HPDE6-E6E7 (cell line): ENCODE measurements around the gene MEIS2.
A peak's percentile ranks its signal among the peaks of the same experiment; 100 is the strongest.

Source experiments
- DNase-seq: peaks from one replicate; pipeline ENCODE4 v3.0.0; 2011; ENCODE audit warnings: missing footprints; ENCODE audit errors: extremely low spot score

The MEIS2 gene

DNA sequence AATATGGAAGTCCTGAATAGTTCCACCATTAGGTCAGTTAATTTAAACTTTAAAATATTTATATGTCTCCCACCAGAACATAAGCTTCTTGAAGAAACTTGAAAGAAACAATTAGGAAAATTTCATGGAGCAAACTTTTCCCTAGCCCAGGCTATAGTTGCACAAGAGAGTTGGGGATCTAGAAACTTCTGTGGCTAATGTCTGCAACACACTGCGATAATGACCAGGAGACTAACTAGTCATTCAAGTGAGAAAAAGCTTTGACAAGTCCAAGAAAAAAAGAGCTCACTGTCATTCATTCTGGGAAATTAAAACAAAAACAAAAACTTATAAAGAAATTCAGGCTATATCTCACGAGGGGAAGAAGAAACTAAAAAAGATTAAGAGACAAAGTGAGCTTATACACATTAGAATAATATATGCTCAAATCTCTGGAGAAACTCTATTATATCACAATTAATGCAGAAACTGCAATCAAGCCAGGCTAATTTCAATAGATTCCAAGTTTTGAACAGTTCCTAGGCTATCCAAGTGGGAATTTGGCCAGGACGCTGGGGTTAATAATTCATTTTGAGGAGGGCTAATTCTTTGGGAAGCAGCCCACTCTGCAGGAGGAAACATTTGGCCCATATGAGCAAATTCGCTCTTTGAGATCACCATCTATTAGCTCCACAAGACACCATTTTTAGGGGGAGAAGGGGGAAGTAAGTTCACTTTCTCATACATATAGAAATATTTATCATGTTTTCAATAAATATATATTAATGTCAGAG is 134.6 kb downstream of the MEIS2 start:
- DNase-seq: no peak

DNA sequence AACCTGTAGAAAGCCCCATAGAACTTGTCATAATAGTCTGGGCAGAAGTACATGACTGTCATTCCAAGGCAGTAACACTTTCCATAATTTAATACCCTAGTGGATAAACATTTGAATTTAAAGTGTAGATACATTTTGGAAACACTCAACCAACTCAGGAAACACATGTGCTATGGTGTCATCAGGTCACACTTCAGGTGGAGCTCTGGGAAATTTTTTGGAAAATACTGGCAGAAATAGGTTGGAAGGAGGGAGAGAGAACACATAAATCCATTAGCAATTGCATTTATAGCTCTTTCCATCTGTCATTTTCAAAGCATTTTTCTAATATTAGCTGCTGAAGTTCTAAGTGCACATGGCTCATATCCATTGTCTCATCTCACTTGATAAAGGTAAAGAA is 135.7 kb downstream of the MEIS2 start:
- no peak for DNase-seq

DNA sequence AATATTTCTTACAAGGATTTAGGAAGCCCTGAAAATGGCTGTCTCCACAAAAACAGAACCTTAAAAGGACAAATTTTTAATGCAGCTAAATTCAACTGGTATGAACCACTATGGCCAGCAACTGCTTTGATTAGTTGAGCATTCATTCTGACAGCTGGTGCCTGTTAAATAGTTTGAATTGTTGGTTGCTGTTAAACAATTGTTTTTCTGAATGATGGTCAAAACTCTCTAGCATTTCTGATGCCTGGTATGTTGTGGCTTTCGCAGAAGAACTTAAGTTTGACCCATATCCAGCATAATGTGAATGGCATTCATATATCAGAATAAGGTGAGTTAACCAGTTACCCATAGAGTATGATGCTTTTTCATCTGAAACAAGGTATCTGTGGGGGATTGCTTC is 138.4 kb downstream of the MEIS2 start:
- DNase-seq: no peak

- DNase-seq: no peak
Observed at GRCh38 chr15:36960947-36961227, 139.5 kb downstream of the MEIS2 start.

DNA sequence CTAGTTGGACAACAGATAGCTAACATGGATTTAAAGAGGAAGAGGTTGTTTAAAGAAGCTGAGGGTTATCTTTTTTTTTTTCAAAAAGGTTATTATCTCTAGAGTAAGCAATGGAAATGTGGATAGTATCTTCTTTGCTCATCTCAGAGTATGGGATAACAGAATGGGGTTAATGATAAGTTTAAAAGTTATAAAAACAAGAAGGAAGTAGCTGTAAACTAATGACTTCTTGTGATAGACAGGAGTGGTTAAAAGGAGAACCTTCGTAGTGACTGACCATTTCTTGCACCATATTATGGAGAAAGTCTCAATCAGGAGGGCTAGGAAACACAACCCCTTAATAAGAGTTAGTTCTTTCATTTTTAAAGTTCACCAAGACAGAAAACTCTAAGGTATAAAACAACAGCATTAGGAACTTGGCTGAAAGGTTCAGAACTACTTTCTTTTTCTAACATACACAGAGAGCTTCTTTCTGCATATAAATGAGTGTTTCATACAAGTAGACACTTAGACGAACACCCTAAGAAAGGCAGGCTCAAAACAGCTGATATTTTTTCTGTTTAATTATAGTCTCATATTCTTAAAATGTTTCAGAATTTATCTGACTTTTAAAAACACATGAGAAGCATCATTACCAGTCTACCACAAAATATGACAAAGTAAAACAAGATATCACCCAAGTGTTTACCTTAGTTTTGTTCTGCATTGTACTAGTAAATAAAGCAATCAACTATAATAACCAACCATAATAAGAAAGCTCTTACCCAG is 140.0 kb downstream of the MEIS2 start:
- DNase-seq: no peak

DNA sequence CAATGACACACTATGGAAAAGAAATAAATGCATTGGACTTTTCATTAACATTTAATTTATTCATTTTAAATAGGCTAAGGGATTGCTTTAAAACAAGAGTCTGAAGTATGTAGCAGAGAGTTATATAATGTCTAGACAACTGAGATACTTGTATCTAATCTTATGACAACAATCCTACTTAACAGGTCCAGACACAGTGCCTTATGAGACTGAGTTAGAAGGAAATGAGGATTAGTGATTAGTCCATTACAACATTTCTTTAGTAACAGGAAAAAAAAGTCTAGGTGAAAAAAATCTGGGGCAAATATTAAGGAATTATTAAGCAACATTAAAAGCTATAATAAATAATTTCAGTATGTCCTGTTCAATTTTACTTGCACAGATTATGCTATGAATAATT is 140.6 kb downstream of the MEIS2 start:
- DNase-seq: peak; percentile 1

- DNase-seq: no peak
Observed at GRCh38 chr15:36958606-36959005, 141.7 kb downstream of the MEIS2 start.

GRCh38 chr15:36954486-36954885 is 145.9 kb downstream of the MEIS2 start:
- DNase-seq: no peak

DNA sequence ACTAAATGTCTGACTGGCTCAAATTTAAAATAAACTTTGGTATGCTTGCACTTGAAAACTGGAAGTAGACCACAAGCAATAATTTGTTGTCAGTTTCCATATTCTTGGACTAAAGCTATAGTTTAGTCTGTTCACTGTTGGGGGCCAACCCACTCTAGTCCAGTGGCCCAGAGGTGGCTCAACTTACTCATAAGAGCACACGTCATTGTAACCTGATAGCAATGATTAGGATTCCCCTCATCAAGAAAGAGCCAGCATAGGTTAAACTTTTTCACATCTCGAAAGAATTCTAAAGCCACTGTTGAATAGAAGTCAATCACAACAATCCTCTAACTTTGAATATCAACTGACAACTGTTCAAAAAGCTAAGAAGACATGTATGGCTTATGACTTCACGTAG is 147.0 kb downstream of the MEIS2 start:
- DNase-seq: no peak

GRCh38 chr15:36951731-36952247 is 148.6 kb downstream of the MEIS2 start:
- no peak for DNase-seq

DNA sequence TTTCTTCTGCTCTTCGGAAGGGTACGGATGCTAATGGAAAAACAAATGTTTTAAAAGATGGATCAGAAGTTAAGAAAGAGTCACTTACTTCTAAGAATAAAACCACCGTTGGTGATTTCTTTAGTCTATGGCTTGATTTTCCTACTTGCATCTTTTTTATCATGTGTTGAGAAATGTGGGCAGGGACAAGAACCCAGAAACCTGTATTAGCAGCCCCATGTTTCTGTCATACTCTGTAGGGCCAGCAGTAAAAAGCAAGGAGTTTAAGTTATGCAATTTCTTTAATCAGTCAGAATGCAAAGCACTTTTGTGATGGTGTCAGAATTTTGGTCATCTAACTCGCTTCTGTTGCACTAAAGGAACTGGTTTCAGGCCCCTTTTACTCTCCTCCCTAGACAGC is 150.0 kb downstream of the MEIS2 start:
- no peak for DNase-seq

DNA sequence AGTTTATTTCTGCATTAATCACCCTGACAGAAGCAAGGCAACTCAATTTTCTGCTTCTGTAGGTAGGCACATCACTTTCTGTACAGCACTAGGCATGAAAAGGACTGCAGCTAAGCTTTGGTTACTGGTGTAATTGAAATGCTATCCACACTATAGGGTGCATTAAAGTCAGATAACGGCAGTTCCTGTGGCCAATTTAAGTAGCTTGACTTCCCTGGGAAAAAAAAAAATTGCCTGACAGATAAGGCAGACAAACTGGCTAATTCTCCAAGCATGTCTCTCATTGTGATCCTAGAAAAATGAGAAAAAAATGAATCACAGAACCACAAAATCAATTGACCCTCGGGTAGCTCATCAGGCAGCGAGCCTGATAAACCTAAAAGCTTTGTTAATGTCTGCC is 151.4 kb downstream of the MEIS2 start:
- no peak for DNase-seq

DNA sequence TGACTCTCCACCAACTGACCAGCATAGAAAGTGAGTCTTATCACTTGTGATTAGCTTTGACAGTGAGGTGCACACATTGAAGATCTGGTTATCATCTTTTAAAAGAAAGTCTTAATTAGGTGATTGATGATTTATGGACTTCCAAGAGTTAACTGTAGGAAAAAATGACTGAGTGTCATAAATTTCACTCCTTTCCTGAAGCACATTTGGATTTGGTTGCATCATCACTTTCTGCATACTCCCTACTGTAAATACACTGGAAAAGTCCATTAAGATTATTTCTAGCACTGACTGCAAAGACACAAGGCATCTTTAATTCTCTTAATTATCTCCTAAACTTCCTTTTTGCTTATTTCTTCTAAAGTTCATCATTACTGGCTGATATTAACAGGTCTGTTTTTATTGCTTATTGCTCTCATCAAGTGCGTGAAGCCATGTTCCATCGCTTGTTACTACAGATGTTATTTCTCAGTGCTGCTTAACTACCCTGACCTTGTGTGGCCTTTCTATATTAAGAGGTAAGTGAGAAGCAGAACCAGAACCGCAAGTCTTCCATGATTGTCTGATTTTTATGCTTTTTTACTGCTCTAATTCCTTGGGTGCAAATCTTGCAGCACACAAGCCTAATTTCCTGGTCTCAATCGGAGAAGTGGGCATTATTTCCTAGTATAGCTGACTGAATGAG is 153.2 kb downstream of the MEIS2 start:
- DNase-seq: no peak

- DNase-seq: no peak
Observed at GRCh38 chr15:36944442-36944841, 155.9 kb downstream of the MEIS2 start.

- no peak for DNase-seq
Observed at GRCh38 chr15:36943508-36944361, 156.6 kb downstream of the MEIS2 start.

DNA sequence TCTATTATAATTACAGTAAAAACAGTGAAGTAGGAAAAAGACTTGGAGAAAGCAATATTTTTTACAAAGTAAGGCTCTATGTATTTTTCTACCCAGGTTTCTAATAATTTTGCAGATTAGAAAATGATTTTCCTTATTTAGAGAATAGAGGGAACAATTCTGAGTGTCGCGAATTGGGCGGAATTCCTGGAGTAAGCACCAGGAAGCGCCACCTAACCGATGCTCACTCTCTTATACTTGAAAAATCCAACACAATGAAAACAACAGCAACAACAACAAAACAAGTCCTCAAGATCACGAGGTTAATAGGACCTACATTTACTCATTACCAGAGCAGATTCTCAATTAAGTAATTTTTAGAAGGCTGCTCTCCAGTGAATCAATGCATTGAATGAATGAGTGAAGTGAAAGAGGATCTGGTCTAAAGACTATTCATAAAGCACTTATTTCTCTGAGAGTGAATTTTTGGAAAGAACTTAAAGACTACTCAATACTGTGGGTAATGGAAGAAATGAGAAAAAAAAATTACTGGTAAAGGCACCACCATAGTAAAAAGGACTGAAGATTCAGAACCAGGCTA is 158.0 kb downstream of the MEIS2 start:
- no peak for DNase-seq

DNA sequence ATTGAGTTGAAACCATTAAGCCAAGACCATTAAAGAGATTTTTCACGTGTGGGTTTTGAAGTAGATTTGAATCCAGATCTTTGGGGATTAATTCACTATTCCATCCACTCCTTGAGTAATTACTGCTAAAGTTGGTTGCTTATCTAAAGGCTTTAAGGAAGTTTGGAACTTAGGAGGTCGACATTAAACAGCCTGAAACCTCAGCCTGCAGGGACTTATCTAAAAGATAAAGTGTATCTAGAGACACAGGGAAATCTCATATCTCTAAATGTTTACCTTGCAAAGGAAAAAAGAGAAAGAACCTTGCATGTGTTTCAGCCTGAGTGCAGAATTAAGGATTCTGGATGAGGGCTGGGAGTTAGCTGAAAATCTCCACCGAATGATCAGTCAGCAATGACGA is 158.6 kb downstream of the MEIS2 start:
- no peak for DNase-seq

DNA sequence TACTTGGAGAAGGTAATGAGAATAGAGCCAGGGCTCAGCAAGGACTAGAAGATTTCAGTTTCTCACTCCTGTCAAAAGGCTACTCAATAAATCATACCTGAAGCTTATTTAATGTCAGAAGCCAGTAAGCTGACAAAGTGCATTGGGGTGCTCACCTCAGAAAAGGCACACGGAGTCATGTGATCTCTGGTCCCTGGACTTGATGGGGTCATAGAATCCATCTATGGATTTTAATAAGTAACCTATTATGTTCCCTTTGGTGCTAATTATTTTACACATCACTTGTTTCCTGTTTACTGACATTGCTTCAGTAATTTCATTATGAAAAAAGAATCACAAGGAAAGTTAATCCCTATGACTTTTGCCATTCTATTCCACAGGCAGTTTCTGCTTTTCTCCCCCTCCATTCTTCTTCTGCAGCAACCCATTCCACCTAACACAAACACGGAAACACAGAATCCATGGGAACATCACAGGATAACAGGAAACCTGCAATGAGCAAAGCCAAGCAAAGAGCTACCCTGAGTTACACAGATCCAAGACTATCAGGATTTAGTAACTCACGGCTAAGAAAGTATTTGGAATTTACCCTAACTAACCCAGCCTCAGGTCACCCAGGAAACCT is 159.6 kb downstream of the MEIS2 start:
- no peak for DNase-seq

GRCh38 chr15:36940219-36940618 is 160.1 kb downstream of the MEIS2 start:
- no peak for DNase-seq

- DNase-seq: no peak
Observed at GRCh38 chr15:36938764-36939163, 161.6 kb downstream of the MEIS2 start.

DNA sequence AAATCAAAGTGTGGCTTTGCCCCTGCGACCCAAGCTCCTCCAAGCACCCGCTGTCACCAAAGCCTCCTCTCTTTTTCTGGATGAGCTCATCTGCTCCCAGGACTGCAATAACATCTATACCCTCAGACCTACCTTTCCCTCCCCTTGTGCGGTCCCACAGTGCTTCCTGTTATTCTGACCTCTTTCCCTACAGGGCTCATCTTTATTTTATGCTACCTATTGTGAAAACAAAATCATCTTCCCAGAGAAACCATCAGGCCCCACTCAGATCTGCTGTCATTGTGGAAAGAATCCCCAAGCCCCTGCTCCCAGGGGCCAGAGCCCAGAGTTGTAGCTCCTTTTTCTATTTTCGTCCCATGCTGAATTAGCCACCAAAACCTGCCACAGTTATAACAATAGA is 162.2 kb downstream of the MEIS2 start:
- DNase-seq: no peak
